HepG2 (cell line): ENCODE measurements around the gene SGK1. TPM values are rescaled to one million over a fixed set of nuclear protein-coding genes. Genes with fewer than 3 reads are reported as not detected.

Experiments used
- HMGXB4 ChIP-seq, 2 experiments: sonication (generic) in 1 of 2; formaldehyde crosslinking in 1 of 2; IDR thresholded peaks; 2 replicates each; pipeline versions ENCODE4 v1.4.0 to v1.6.1; 2018 to 2020; ENCODE audit warnings: missing genetic modification reagents in 2 of 2, borderline replicate concordance in 1 of 2, low read depth in 1 of 2, mild to moderate bottlenecking in 1 of 2, missing biosample characterization in 1 of 2
- MLXIP ChIP-seq: sonication (generic); formaldehyde crosslinking; IDR thresholded peaks from 2 replicates; pipeline ENCODE4 v1.9.0; 2021; ENCODE audit warnings: missing genetic modification reagents, borderline replicate concordance
- SALL1 ChIP-seq: sonication (generic); formaldehyde crosslinking; IDR thresholded peaks from 2 replicates; pipeline ENCODE4 v1.8.0; 2022; ENCODE audit warnings: mild to moderate bottlenecking, missing genetic modification reagents
- SP4 ChIP-seq: sonication (generic); formaldehyde crosslinking; IDR thresholded peaks from 2 replicates; pipeline ENCODE4 v1.8.1; 2023; ENCODE audit warnings: mild to moderate bottlenecking, missing genetic modification reagents
- TEAD3 ChIP-seq: optimal IDR thresholded peaks from 2 replicates; pipeline ENCODE3; 2016; ENCODE audit warnings: borderline replicate concordance
- ZBTB4 ChIP-seq: sonication (generic); formaldehyde crosslinking; IDR thresholded peaks from 2 replicates; pipeline ENCODE4 v1.4.0; 2020; ENCODE audit warnings: missing genetic modification reagents, mild to moderate bottlenecking, borderline replicate concordance
- ZBTB43 ChIP-seq: sonication (generic); formaldehyde crosslinking; conservative IDR thresholded peaks from 2 replicates; pipeline ENCODE4 v1.4.0; 2020; ENCODE audit warnings: missing genetic modification reagents
- ZMYM4 ChIP-seq: sonication (generic); formaldehyde crosslinking; IDR thresholded peaks from 2 replicates; pipeline ENCODE4 v1.8.1; 2023; ENCODE audit warnings: mild to moderate bottlenecking, missing genetic modification reagents
- ZNF709 ChIP-seq: sonication (generic); formaldehyde crosslinking; IDR thresholded peaks from 2 replicates; pipeline ENCODE4 v1.5.0; 2020; ENCODE audit warnings: mild to moderate bottlenecking, missing genetic modification reagents
- polyA plus RNA-seq, 8 experiments: library from polyadenylated mRNA; depleted of rRNA in 3 of 8; stranded (reverse) in 7 of 8; unstranded in 1 of 8; fragments of >200 nt; fragmentation: Illumina TruSeq in 4 of 8; extraction: Trizol in 4 of 8; gene quantifications; 2 replicates each; pipeline versions ENCODE4 v1.2.1 to v1.2.3, GENCODE V29; 2011 to 2016; ENCODE audit warnings: low read depth in 4 of 8, missing spikeins in 1 of 8, mixed read lengths in 1 of 8; ENCODE audit not compliant: insufficient read depth in 1 of 8
- total RNA-seq, 5 experiments: library from RNA; depleted of rRNA; stranded (reverse); fragments of >200 nt; fragmentation: Illumina TruSeq; extraction: Trizol; gene quantifications; 2 replicates each; pipeline ENCODE4 v1.2.3, GENCODE V29; 2016; ENCODE audit warnings: low read depth in 1 of 5
- TF ChIP-seq, protein P1 (sequence below): sonication (generic); formaldehyde crosslinking; IDR thresholded peaks from 2 replicates; pipeline ENCODE4 v1.8.1; 2023; ENCODE audit warnings: mild to moderate bottlenecking, moderate library complexity, missing genetic modification reagents

The SGK1 gene
- total and polyA plus RNA-seq, 2 of the 13 experiments (the other 11 are each of a cell fraction or from before 2014, with no cell fraction given): 56.1 to 56.2 TPM

DNA sequence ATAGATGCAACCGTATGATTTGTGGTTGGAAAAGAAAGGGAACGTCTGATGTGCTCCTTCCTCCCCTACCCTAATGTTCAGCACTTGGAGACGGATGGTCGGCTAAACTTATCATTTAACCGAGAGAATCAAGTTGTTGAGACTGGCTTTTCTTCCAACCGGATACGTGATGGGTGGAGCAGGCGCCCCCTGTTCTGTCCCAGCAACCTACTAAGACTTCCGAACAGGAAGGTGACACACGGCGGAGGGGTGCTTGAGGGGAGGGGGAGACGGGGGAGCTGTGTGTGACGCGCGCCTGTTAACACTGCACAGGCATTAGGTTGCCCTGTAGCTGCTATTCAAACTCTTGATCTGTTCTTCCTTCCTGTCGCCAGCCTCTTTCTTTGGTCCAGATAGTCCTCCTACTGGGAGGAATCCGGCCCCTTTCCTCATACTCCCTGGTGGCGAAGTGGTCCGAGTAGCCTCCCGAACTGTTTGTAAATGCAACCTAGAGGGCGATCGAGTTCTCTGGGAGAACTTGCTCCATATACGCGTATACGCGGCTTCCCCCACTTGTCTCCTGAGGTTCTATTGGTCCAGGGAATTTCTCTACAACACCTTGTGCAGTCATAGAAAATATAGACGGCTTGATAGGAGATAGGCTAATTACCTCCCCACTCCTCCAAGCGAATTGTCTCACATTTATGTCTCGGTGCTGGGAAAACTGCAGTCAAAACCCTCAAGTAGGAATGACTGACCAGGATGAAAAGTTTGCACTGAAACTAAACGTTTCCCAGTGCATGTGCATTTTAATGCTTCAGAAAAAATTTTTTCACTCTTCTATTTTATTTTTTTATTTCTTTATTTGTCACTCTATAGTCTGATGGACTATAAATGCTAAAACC is 139.5 kb downstream of the SGK1 start (continued):
- TF ChIP-seq MLXIP (CRISPR knock-in tag) (no peak), TEAD3 (CRISPR knock-in tag) (peak; percentile 65), SALL1 (CRISPR knock-in tag) (0 out of 2 replicates have a peak, but pooled peaks have one; percentile 23), HMGXB4 (CRISPR knock-in tag; IDR thresholded peaks at IDR 0.05; ENCODE audit: borderline replicate concordance in 1 of 2, low read depth in 1 of 2) (peak in 1 of 2 experiments; percentile 46; a peak in 1 of 4 replicates), ZBTB43 (CRISPR knock-in tag) (no peak), SP4 (0 out of 2 replicates have a peak, but pooled peaks have one; percentile 28), ZBTB4 (CRISPR knock-in tag) (peak; percentile 44; the same call in 1 of the 2 replicates), ZMYM4 (CRISPR knock-in tag) (peak; percentile 73), ZNF709 (no peak)
- TF ChIP-seq, protein P1, sequence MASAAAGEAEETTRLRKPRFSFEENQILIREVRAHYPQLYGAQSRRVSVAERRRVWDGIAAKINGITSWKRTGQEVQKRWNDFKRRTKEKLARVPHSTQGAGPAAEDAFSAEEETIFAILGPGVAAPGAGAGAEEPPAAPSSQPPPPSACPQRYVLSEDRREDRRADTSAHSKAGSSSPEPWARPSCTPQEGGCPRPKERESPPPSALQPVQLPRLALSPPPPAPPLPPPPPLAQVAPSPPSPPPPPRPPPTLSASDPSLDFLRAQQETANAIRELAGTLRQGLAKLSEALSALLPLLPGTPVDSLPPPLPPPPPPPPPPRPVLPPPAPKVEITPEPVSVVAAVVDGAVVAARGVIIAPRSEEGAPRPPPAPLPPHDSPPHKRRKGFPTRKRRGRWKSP: no peak
